Mesendoderm (in vitro differentiated cells): Measurements from ENCODE around the gene LCTL.
A peak's percentile ranks its signal among the peaks of the same experiment; 100 is the strongest.

Experiments used
- DNase-seq: peaks from one replicate; pipeline ENCODE4 v3.0.0; 2013
- H2AK5ac ChIP-seq: 2 replicates; pipeline ENCODE4 v1.6.1; 2013; ENCODE audit warnings: low read length, inconsistent platforms
- H2BK120ac ChIP-seq: 2 replicates; pipeline ENCODE4 v1.6.1; 2013; ENCODE audit warnings: low read depth, mild to moderate bottlenecking, low read length, moderate library complexity, mixed read lengths
- H2BK15ac ChIP-seq: replicated peaks from 2 replicates; pipeline ENCODE4 v1.6.1; 2013; ENCODE audit warnings: low read depth, mild to moderate bottlenecking, moderate library complexity
- H2BK5ac ChIP-seq: 2 replicates; pipeline ENCODE4 v1.6.1; 2013; ENCODE audit warnings: low read length, inconsistent platforms
- H3K18ac ChIP-seq: 2 replicates; pipeline ENCODE4 v1.6.1; 2013; ENCODE audit warnings: mild to moderate bottlenecking, low read length, mixed read lengths
- H3K23ac ChIP-seq: one replicate; pipeline ENCODE4 v1.6.1; 2013; ENCODE audit warnings: low read length
- H3K27ac ChIP-seq: 2 replicates; pipeline ENCODE4 v1.5.1; 2013; ENCODE audit warnings: low read depth, mild to moderate bottlenecking, inconsistent platforms, low read length, moderate library complexity
- H3K27me3 ChIP-seq: 2 replicates; pipeline ENCODE4 v1.6.1; 2013; ENCODE audit warnings: low read length, control low read depth, mild to moderate bottlenecking, inconsistent platforms; ENCODE audit not compliant: insufficient read depth, poor library complexity
- H3K36me3 ChIP-seq: 2 replicates; pipeline ENCODE4 v1.6.1; 2013; ENCODE audit warnings: low read length, inconsistent platforms; ENCODE audit not compliant: control insufficient read depth, insufficient read depth
- H3K4ac ChIP-seq: one replicate; pipeline ENCODE4 v1.6.1; 2013; ENCODE audit warnings: low read depth, mild to moderate bottlenecking, low read length, moderate library complexity
- H3K4me1 ChIP-seq: 2 replicates; pipeline ENCODE4 v1.6.1; 2013; ENCODE audit warnings: low read depth, low read length, inconsistent platforms; ENCODE audit not compliant: control insufficient read depth
- H3K4me2 ChIP-seq: 2 replicates; pipeline ENCODE4 v1.6.1; 2013; ENCODE audit warnings: low read length
- H3K4me3 ChIP-seq: 2 replicates; pipeline ENCODE4 v1.5.1; 2013; ENCODE audit warnings: mild to moderate bottlenecking, low read length
- H3K56ac ChIP-seq: one replicate; pipeline ENCODE4 v1.6.1; 2013; ENCODE audit warnings: low read length
- H3K79me1 ChIP-seq: 2 replicates; pipeline ENCODE4 v1.6.1; 2013; ENCODE audit warnings: low read length, inconsistent platforms
- H3K79me2 ChIP-seq: 2 replicates; pipeline ENCODE4 v1.6.1; 2013; ENCODE audit warnings: mild to moderate bottlenecking, low read length; ENCODE audit not compliant: control insufficient read depth, insufficient read depth
- H3K9ac ChIP-seq: 2 replicates; pipeline ENCODE4 v1.6.1; 2013; ENCODE audit warnings: low read length, inconsistent platforms
- H4K5ac ChIP-seq: one replicate; pipeline ENCODE4 v1.6.1; 2013; ENCODE audit warnings: low read length
- H4K8ac ChIP-seq: one replicate; pipeline ENCODE4 v1.6.1; 2013; ENCODE audit warnings: low read depth, mild to moderate bottlenecking, control low read depth, low read length, moderate library complexity
- WGBS: extraction: QIAGEN DNeasy Blood & Tissue Kit; methylation state at CpG from one replicate; pipeline ENCODE4 v1.1.7; 2013; ENCODE audit warnings: low lambda C conversion rate, missing lambda C conversion rate; ENCODE audit not compliant: insufficient coverage; ENCODE audit errors: extremely low coverage; 5-methylcytosine and 5-hydroxymethylcytosine counted together

LCTL gene

GRCh38 chr15:66599536-66600239 lies 33.9 kb upstream of the LCTL start:
- no peaks in the 10 kb centered on the region for H3K4me1 ChIP-seq
- no peaks in the 10 kb centered on the region for H3K79me2 ChIP-seq
- H3K18ac ChIP-seq: no peak overlapping the region
- peak overlapping the region; percentile 11 for H3K56ac ChIP-seq
- H2BK120ac ChIP-seq: no peak overlapping the region
- H3K4me3 ChIP-seq: no peak overlapping the region
- H3K9ac ChIP-seq: no peak overlapping the region
- no peak overlapping the region for H3K27ac ChIP-seq
- H4K8ac ChIP-seq: no peak overlapping the region
- H3K79me1 ChIP-seq: no peaks in the 10 kb centered on the region
- H3K23ac ChIP-seq: no peak overlapping the region
- H2BK15ac ChIP-seq: no peak overlapping the region
- DNase-seq: no peak
- no peak overlapping the region for H3K4ac ChIP-seq
- H3K27me3 ChIP-seq: no peaks in the 10 kb centered on the region
- H4K5ac ChIP-seq: no peak overlapping the region
- H3K36me3 ChIP-seq: no peaks in the 10 kb centered on the region
- no peak overlapping the region for H2BK5ac ChIP-seq
- no CpG with 5 or more reads among the region's 13 CpGs for WGBS
- H2AK5ac ChIP-seq: no peak overlapping the region
- H3K4me2 ChIP-seq: no peak overlapping the region

- H4K5ac ChIP-seq: no peak overlapping the region
- no peak overlapping the region for H3K23ac ChIP-seq
- H3K4me3 ChIP-seq: no peak overlapping the region
- no peak for DNase-seq
- no peaks in the 10 kb centered on the region for H3K79me1 ChIP-seq
- H3K56ac ChIP-seq: no peak overlapping the region
- H3K18ac ChIP-seq: no peak overlapping the region
- WGBS: no CpG with 5 or more reads among the region's 14 CpGs
- no peak overlapping the region for H2BK5ac ChIP-seq
- no peak overlapping the region for H3K9ac ChIP-seq
- no peak overlapping the region for H3K27ac ChIP-seq
- peaks cover 6% of the 10 kb centered on the region for H3K4me1 ChIP-seq
- H3K27me3 ChIP-seq: no peaks in the 10 kb centered on the region
- H3K79me2 ChIP-seq: no peaks in the 10 kb centered on the region
- H2BK120ac ChIP-seq: no peak overlapping the region
- no peaks in the 10 kb centered on the region for H3K36me3 ChIP-seq
- no peak overlapping the region for H3K4ac ChIP-seq
- no peak overlapping the region for H2AK5ac ChIP-seq
- no peak overlapping the region for H4K8ac ChIP-seq
- no peak overlapping the region for H2BK15ac ChIP-seq
- no peak overlapping the region for H3K4me2 ChIP-seq
Observed at GRCh38 chr15:66598095-66598815, 32.5 kb upstream of the LCTL start.

GRCh38 chr15:66595931-66596545 lies 30.2 kb upstream of the LCTL start:
- H3K79me2 ChIP-seq: no peaks in the 10 kb centered on the region
- H3K27ac ChIP-seq: no peak overlapping the region

GRCh38 chr15:66595332-66595731 lies 29.5 kb upstream of the LCTL start:
- H4K8ac ChIP-seq: no peak overlapping the region
- no peaks in the 10 kb centered on the region for H3K79me2 ChIP-seq
- no peak overlapping the region for H3K4me2 ChIP-seq
- no peak overlapping the region for H2BK5ac ChIP-seq
- no peak overlapping the region for H3K9ac ChIP-seq
- peaks cover 21% of the 10 kb centered on the region for H3K4me1 ChIP-seq
- no peak overlapping the region for H3K23ac ChIP-seq
- no peak for DNase-seq
- H3K18ac ChIP-seq: no peak overlapping the region
- H2AK5ac ChIP-seq: no peak overlapping the region
- no peaks in the 10 kb centered on the region for H3K36me3 ChIP-seq
- H3K79me1 ChIP-seq: no peaks in the 10 kb centered on the region
- H3K56ac ChIP-seq: no peak overlapping the region
- H3K27ac ChIP-seq: no peak overlapping the region
- H4K5ac ChIP-seq: no peak overlapping the region
- no peaks in the 10 kb centered on the region for H3K27me3 ChIP-seq
- H2BK120ac ChIP-seq: no peak overlapping the region
- H2BK15ac ChIP-seq: no peak overlapping the region
- H3K4me3 ChIP-seq: no peak overlapping the region
- H3K4ac ChIP-seq: no peak overlapping the region

More at GRCh38 chr15:66595931-66596545, 30.2 kb upstream of the LCTL start:
- H4K8ac ChIP-seq: no peak overlapping the region
- H2BK5ac ChIP-seq: no peak overlapping the region
- no peak overlapping the region for H3K4ac ChIP-seq
- H2BK15ac ChIP-seq: no peak overlapping the region
- no peak overlapping the region for H3K9ac ChIP-seq
- H2BK120ac ChIP-seq: no peak overlapping the region
- H3K18ac ChIP-seq: no peak overlapping the region
- H4K5ac ChIP-seq: no peak overlapping the region
- no peak overlapping the region for H3K23ac ChIP-seq
- no peaks in the 10 kb centered on the region for H3K27me3 ChIP-seq
- H3K4me3 ChIP-seq: no peak overlapping the region
- no peaks in the 10 kb centered on the region for H3K36me3 ChIP-seq
- no peak for DNase-seq
- no peak overlapping the region for H3K4me2 ChIP-seq
- no peaks in the 10 kb centered on the region for H3K79me1 ChIP-seq
- H2AK5ac ChIP-seq: no peak overlapping the region
- H3K56ac ChIP-seq: no peak overlapping the region
- no CpG with 5 or more reads among the region's 8 CpGs for WGBS
- peaks cover 17% of the 10 kb centered on the region for H3K4me1 ChIP-seq

- Histone ChIP-seq H3K79me2 (no peaks in the 10 kb centered on the region), H3K36me3 (no peaks in the 10 kb centered on the region), H2BK5ac (no peak overlapping the region), H3K9ac (no peak overlapping the region), H4K5ac (no peak overlapping the region), H3K4ac (no peak overlapping the region), H4K8ac (no peak overlapping the region), H3K18ac (no peak overlapping the region), H3K4me2 (no peak overlapping the region), H3K27ac (no peak overlapping the region), H3K56ac (no peak overlapping the region), H3K4me1 (peaks cover 21% of the 10 kb centered on the region), H3K23ac (no peak overlapping the region), H3K4me3 (no peak overlapping the region), H3K79me1 (no peaks in the 10 kb centered on the region), H2AK5ac (peak overlapping the region; percentile 61), H3K27me3 (no peaks in the 10 kb centered on the region), H2BK15ac (no peak overlapping the region), H2BK120ac (no peak overlapping the region)
- no CpG with 5 or more reads among the region's 5 CpGs for WGBS
- DNase-seq: no peak
Observed at GRCh38 chr15:66594836-66595235, 29.0 kb upstream of the LCTL start.
